ENCODE results near the gene XXYLT1.
"Not testable (repeated sequence)": the region's sequence is repeated elsewhere in the genome, so short reads cannot be mapped to it uniquely, and the experiment has no call there.

Gene XXYLT1

DNA sequence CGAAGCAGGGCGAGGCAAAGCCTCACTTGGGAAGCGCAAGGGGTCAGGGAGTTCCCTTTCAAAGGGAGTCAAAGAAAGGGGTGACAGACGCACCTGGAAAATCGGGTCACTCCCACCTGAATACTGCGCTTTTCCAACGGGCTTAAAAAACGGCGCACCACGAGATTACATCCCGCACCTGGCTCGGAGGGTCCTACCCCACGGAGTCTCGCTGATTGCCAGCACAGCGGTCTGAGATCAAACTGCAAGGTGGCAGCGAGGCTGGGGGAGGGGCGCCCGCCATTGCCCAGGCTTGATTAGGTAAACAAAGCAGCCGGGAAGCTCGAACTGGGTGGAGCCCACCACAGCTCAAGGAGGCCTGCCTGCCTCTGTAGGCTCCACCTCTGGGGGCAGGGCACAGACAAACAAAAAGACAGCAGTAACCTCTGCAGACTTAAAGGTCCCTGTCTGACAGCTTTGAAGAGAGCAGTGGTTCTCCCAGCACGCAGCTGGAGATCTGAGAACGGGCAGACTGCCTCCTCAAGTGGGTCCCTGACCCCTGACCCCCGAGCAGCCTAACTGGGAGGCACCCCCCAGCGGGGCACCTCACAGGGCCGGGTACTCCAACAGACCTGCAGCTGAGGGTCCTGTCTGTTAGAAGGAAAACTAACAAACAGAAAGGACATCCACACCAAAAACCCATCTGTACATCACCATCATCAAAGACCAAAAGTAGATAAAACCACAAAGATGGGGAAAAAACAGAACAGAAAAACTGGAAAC lies 182.9 kb downstream of the XXYLT1 start:
- not testable (repeated sequence) for DNase-seq

DNA sequence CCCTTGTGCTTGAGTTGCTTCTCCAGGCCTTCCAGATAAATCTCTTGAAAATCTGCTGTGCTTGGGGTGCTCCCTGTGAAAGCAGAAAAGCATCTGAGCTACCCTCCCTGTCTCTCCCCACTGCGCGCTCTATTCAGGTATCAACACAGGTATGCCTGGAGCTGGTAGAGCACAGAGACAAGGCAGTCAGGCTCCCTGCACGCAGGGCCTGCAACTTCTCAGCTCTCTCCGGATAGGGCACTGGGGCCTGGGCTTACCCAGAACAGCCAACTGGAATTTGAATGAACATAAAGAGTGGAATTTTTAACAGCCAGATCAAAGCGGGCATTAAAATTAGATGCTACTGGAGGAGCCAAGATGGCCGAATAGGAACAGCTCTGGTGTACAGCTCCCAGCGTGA lies 183.6 kb downstream of the XXYLT1 start:
- no peak for DNase-seq

- no peak for DNase-seq
Observed at GRCh38 chr3:195086885-195087284, 184.1 kb downstream of the XXYLT1 start.

GRCh38 chr3:195086341-195086740 lies 184.6 kb downstream of the XXYLT1 start:
- DNase-seq, result no peak

DNA sequence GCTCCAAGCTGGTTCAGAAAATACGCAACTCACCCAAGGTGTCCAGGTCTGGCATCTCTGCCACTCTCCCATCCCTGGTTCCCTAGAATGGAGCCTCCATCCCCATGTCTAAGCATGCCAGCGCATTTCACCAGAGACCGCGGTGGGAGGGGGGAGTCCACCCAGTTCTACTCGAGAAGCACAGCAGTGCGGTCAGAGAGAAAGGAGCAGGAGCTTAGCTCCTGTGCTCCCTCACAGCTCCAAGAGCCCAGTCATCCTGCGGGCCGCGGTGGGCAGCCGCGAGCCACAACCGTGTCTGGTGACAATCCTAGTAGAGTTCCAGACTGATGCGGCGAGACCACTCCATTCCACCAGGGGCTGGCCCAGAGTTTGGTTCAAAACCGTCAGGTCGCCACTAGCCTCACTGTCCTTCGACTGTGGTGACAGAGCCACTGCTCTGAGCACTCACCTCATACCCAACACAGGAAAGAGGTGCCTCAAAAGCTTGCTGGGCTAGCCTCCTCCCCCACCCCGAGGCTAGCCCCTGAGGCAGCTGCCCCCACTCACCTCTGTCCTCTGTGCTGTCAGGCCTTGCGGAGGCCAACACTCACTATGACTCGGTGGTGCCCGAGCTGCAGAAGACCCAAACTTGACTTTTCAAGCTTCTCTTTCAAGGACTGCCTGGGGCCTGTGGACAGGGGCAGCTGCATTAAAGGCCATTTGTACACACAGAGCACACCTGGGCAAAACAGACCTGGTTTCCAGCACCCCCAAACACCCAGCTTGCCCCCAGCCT lies 185.4 kb downstream of the XXYLT1 start:
- DNase-seq, result no peak

GRCh38 chr3:195084746-195085145 lies 186.2 kb downstream of the XXYLT1 start:
- DNase-seq, result no peak

DNA sequence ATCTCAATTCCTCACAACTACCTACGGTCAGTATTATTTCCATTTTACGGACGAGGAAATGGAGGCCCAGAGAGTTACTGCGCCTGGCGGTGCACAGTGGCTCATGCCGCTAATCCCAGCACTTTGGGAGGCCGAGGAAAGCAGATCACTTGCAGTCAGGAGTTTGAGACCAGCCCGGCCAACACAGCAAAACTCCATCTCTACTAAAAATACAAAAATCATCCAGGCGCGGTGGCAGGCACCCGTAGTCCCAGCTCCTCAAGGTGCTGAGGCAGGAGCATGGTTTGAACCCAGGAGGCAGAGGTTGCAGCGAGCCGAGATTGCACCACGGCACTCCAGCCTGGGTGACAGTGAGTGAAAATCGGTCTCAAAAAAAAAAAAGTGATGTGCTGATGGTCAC lies 187.3 kb downstream of the XXYLT1 start:
- no peak for DNase-seq

- no peak for DNase-seq
Observed at GRCh38 chr3:195082811-195083210, 188.1 kb downstream of the XXYLT1 start.

DNA sequence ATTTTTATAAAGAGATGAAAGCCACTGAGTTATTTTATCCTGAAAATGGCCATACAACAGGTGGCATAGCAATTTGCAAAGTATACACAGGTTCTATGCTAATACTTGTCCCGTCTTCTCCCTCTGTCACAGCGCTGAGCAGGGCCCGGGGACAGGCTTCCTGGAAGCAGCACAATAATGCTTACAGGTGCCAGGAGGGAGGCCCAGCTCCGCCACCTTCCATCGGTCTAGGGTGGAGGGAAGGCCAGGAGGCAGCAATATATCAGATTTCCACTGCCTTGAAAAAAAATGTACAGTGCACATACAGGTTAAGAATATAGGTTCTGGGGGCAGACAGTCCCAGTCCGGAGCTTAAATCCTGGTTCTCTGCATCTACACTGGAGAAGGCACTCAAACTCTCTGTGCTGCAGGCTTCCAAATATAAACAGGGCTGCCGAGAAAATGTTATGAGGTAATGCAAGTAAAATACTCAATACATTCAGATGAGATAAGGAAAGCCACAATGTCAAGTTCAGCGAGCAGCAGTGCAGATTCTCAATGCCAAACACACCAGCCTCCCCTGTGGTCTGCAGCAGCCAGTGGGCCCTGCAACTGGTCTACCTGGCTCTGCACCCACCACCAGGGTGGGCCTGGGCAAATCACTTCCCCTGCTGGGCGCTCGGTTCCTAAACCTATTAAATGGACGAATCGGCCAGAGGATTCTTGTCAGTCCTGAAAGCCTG lies 189.6 kb downstream of the XXYLT1 start:
- no peak for DNase-seq

- DNase-seq, result no peak
Observed at GRCh38 chr3:195080571-195081151, 190.3 kb downstream of the XXYLT1 start.

GRCh38 chr3:195080125-195080524 lies 190.8 kb downstream of the XXYLT1 start:
- no peak for DNase-seq

GRCh38 chr3:195079636-195080035 lies 191.3 kb downstream of the XXYLT1 start:
- DNase-seq, result no peak

DNA sequence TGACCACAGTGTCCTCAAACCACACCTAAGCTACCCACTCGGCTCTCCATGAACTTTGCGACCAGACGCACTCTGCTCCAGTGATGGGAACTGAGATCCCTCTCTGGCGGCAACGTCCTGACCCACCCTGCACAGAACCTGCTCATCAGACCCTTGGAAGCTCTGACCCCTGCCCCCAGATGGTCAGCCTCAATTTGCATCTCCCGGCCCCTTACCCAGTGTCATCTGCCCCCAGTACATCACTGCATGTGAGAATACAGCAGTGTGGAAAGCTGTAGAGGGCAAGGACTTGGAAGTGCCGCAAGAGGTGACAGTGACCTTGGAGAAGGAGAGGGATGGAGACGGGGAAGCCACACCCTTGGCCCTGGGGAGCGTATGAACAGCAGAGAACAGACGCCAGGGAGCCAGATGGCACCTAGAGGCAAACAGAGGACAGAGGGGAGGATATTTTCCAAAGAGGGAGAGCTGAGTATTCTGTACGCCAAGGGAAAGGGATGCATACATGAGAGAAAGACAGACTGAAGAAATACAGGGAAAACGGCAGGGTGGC lies 192.0 kb downstream of the XXYLT1 start:
- no peak for DNase-seq

- no peak for DNase-seq
Observed at GRCh38 chr3:195077611-195078540, 193.1 kb downstream of the XXYLT1 start.

DNA sequence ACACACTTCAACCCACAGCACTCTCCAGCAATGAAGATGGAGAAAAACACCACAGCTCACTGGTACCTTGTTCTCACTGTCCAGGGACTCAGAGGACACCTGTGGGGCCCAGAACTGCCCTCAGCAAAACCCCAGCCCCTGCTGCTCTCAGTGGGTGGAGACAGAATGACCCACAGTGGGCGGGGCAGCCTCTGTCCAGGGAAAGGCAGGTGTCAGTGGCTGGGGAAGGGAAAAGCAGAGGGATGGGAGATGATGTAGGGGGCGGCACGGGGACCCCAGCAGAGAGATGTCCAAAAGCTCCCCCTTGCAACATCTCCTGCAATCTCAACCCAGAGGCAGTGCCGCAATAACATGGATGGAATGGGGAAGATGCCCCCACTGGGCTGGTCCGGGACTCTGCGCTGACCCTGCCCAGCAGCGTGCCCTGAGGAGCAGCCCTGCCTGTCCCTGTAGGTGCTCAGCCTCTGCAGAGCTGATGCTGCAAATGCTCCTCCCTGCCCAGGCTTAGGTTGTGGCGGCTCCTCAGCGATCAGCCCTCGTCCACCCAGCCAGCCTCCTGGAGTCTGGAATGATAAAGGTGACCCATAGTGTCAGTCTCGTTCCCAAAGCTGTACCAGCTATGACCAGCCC lies 193.9 kb downstream of the XXYLT1 start:
- no peak for DNase-seq

- DNase-seq, result no peak
Observed at GRCh38 chr3:195075941-195076875, 194.8 kb downstream of the XXYLT1 start.

GRCh38 chr3:195075199-195075940 lies 195.6 kb downstream of the XXYLT1 start:
- DNase-seq, result no peak

- no peak for DNase-seq
Observed at GRCh38 chr3:195073866-195074860, 196.8 kb downstream of the XXYLT1 start.

Data from AML-193 (cell line).